Natural killer cell (primary cell): ENCODE results near the gene LAMC3. TPM values are rescaled to one million over a fixed set of nuclear protein-coding genes. Genes with fewer than 3 reads are reported as not detected.

Source experiments
- ATAC-seq, 3 donors: fragments of 150-1000 bp in 2 of 3; fragments of 200-7000 bp in 1 of 3; cut with Tn5 transposase; 1 replicate in 1 of 3; 2 replicates in 2 of 3; pipeline ENCODE4 v1.10.0; 2021; ENCODE audit warnings: mild to moderate bottlenecking in 2 of 3, moderate library complexity in 2 of 3
- DNase-seq, 2 donors: peaks; one replicate each; pipeline versions ENCODE4 v3.0.0 to v3.0.0-alpha.2; 2013 to 2021; ENCODE audit warnings: mixed read lengths in 1 of 2
- H3K27ac ChIP-seq: one replicate; pipeline ENCODE4 v1.5.1; 2013; ENCODE audit warnings: mild to moderate bottlenecking, low read length
- H3K27me3 ChIP-seq: one replicate; pipeline ENCODE4 v1.6.1; 2013; ENCODE audit warnings: low read length; ENCODE audit not compliant: control insufficient read depth, insufficient read depth
- H3K36me3 ChIP-seq: one replicate; pipeline ENCODE4 v1.6.1; 2013; ENCODE audit warnings: low read length; ENCODE audit not compliant: control insufficient read depth, insufficient read depth
- H3K4me1 ChIP-seq: one replicate; pipeline ENCODE4 v1.6.1; 2013; ENCODE audit warnings: low read length; ENCODE audit not compliant: control insufficient read depth, insufficient read depth
- H3K4me3 ChIP-seq: one replicate; pipeline ENCODE4 v1.5.1; 2013; ENCODE audit warnings: low read length
- H3K9me3 ChIP-seq: one replicate; pipeline ENCODE4 v1.6.1; 2013; ENCODE audit warnings: low read length; ENCODE audit not compliant: control insufficient read depth, insufficient read depth
- H3K27ac Mint-ChIP-seq, 2 donors: one replicate each; pipeline ENCODE4 v1.8.0; 2022; ENCODE audit warnings: mild to moderate bottlenecking in 2 of 2, mixed read lengths in 2 of 2, moderate library complexity in 1 of 2
- H3K27me3 Mint-ChIP-seq, 2 donors: one replicate each; pipeline ENCODE4 v1.8.0; 2022; ENCODE audit warnings: low read depth in 2 of 2, mixed read lengths in 2 of 2
- H3K36me3 Mint-ChIP-seq: one replicate; pipeline ENCODE4 v1.8.0; 2022; ENCODE audit warnings: mixed read lengths
- H3K4me1 Mint-ChIP-seq, 2 donors: one replicate each; pipeline ENCODE4 v1.8.0; 2022; ENCODE audit warnings: mixed read lengths in 2 of 2
- H3K4me3 Mint-ChIP-seq: one replicate; pipeline ENCODE4 v1.8.0; 2022; ENCODE audit warnings: mild to moderate bottlenecking, moderate library complexity, mixed read lengths
- H3K9me3 Mint-ChIP-seq, 2 donors: one replicate each; pipeline ENCODE4 v1.8.0; 2022; ENCODE audit warnings: mixed read lengths in 2 of 2
- WGBS: methylation state at CpG from one replicate; pipeline ENCODE4 v1.1.7; 2013; ENCODE audit warnings: missing lambda C conversion rate; ENCODE audit not compliant: insufficient coverage; 5-methylcytosine and 5-hydroxymethylcytosine counted together
- intact Hi-C: fragments of 100-400 bp; cut with micrococcal nuclease; formaldehyde crosslinking; loops from one replicate; pipeline ENCODE4 v1.14.2; 2022
- total RNA-seq, 4 donors: library from RNA; stranded (reverse); fragments of 120-200 nt in 1 of 4; gene quantifications; one replicate each; pipeline versions ENCODE4 v1.2.3 to v1.2.4, GENCODE V29; 2013 to 2022
- TF ChIP-seq, protein P1 (sequence below): fragments of 200-600 bp; IDR thresholded peaks from one replicate; pipeline ENCODE4 v1.8.0; 2022; ENCODE audit warnings: antibody characterized with exemption

The LAMC3 gene
- total RNA-seq, 3 donors from 2014 or later (not counting 1 experiment from before 2014, with no cell fraction given), result not detected

- TF ChIP-seq, protein P1, sequence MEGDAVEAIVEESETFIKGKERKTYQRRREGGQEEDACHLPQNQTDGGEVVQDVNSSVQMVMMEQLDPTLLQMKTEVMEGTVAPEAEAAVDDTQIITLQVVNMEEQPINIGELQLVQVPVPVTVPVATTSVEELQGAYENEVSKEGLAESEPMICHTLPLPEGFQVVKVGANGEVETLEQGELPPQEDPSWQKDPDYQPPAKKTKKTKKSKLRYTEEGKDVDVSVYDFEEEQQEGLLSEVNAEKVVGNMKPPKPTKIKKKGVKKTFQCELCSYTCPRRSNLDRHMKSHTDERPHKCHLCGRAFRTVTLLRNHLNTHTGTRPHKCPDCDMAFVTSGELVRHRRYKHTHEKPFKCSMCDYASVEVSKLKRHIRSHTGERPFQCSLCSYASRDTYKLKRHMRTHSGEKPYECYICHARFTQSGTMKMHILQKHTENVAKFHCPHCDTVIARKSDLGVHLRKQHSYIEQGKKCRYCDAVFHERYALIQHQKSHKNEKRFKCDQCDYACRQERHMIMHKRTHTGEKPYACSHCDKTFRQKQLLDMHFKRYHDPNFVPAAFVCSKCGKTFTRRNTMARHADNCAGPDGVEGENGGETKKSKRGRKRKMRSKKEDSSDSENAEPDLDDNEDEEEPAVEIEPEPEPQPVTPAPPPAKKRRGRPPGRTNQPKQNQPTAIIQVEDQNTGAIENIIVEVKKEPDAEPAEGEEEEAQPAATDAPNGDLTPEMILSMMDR, result no peak
- DNase-seq (no peak), ATAC-seq (no peak)
- H3K4me1 Mint-ChIP-seq, result peaks cover 0 to 12% of the 10 kb centered on the region in 2 donors
- 77% methylated on average over 21 of the region's 21 CpGs for WGBS
- H3K9me3 Mint-ChIP-seq, result no peaks in the 10 kb centered on the region
- no peaks in the 10 kb centered on the region for H3K36me3 Mint-ChIP-seq
- Histone ChIP-seq H3K36me3 (no peaks in the 10 kb centered on the region), H3K27me3 (no peaks in the 10 kb centered on the region), H3K4me1 (no peaks in the 10 kb centered on the region), H3K9me3 (no peaks in the 10 kb centered on the region), H3K27ac (no peak overlapping the region), H3K4me3 (no peak overlapping the region)
- intact Hi-C loops, result no loop called here
- no peak overlapping the region for H3K27ac Mint-ChIP-seq
- no peak overlapping the region for H3K4me3 Mint-ChIP-seq
- H3K27me3 Mint-ChIP-seq, result peaks cover 0 to 16% of the 10 kb centered on the region in 2 donors
These were observed 35.2 kb upstream of the LAMC3 start for GRCh38 chr9:130973686-130974281.

- no peak overlapping the region for H3K27ac ChIP-seq
- no peak overlapping the region for H3K4me3 Mint-ChIP-seq
- no peaks in the 10 kb centered on the region for H3K9me3 Mint-ChIP-seq
- H3K36me3 Mint-ChIP-seq, result no peaks in the 10 kb centered on the region
- no peak overlapping the region for H3K27ac Mint-ChIP-seq
- no peaks in the 10 kb centered on the region for H3K9me3 ChIP-seq
- no peaks in the 10 kb centered on the region for H3K4me1 ChIP-seq
- intact Hi-C loops, result no loop called here
- H3K27me3 Mint-ChIP-seq, result peaks cover 0 to 16% of the 10 kb centered on the region in 2 donors
- ATAC-seq (no peak), DNase-seq (no peak)
- no peak overlapping the region for H3K4me3 ChIP-seq
- TF ChIP-seq, protein P1, result no peak
- no peaks in the 10 kb centered on the region for H3K36me3 ChIP-seq
- no peaks in the 10 kb centered on the region for H3K27me3 ChIP-seq
- peaks cover 0 to 12% of the 10 kb centered on the region in 2 donors for H3K4me1 Mint-ChIP-seq
- 85% methylated on average over 5 of the region's 5 CpGs for WGBS
These were observed 34.3 kb upstream of the LAMC3 start for GRCh38 chr9:130974697-130975096.

- Mint-ChIP-seq H3K27ac (no peak overlapping the region), H3K4me1 (peaks cover 0 to 12% of the 10 kb centered on the region in 2 donors), H3K4me3 (no peak overlapping the region), H3K9me3 (no peaks in the 10 kb centered on the region), H3K27me3 (peaks cover 3 to 16% of the 10 kb centered on the region in 2 donors), H3K36me3 (no peaks in the 10 kb centered on the region)
- DNase-seq (no peak), ATAC-seq (no peak)
- Histone ChIP-seq H3K9me3 (no peaks in the 10 kb centered on the region), H3K27me3 (no peaks in the 10 kb centered on the region), H3K4me3 (no peak overlapping the region), H3K4me1 (peaks cover 2% of the 10 kb centered on the region), H3K36me3 (no peaks in the 10 kb centered on the region), H3K27ac (no peak overlapping the region)
- WGBS, result 97% methylated on average over 5 of the region's 5 CpGs
- TF ChIP-seq, protein P1, result no peak
- intact Hi-C loops, result no loop called here
These were observed 33.8 kb upstream of the LAMC3 start for GRCh38 chr9:130975156-130975555.
